HepG2 (cell line): Measurements from ENCODE around the gene DHRS13.

Experiments used
- CREB1 ChIP-seq, 2 experiments: fragments of 450-650 bp in 1 of 2; IDR thresholded peaks; 2 replicates each; pipeline ENCODE4 v1.6.1; 2016 to 2017; ENCODE audit warnings: control low read depth in 1 of 2, mild to moderate bottlenecking in 1 of 2, missing compliant biosample characterization in 1 of 2, missing genetic modification characterization in 1 of 2
- MXI1 ChIP-seq: IDR thresholded peaks from 3 replicates; pipeline ENCODE4 v1.6.1; 2012; ENCODE audit warnings: low read depth, low read length, inconsistent platforms, borderline replicate concordance
- RFX5 ChIP-seq: IDR thresholded peaks from 2 replicates; pipeline ENCODE4 v1.6.1; 2011; ENCODE audit warnings: low read depth, low read length, improper control_type of control experiment
- ZNF510 ChIP-seq: sonication (generic); formaldehyde crosslinking; IDR thresholded peaks from 2 replicates; pipeline ENCODE4 v1.4.0; 2020; ENCODE audit warnings: low read depth, mild to moderate bottlenecking, missing genetic modification reagents
- TF ChIP-seq, protein P1 (sequence below): sonication (generic); formaldehyde crosslinking; IDR thresholded peaks from 2 replicates; pipeline ENCODE4 v1.8.0; 2022; ENCODE audit warnings: missing genetic modification reagents, low read depth, mild to moderate bottlenecking, borderline replicate concordance

DNA sequence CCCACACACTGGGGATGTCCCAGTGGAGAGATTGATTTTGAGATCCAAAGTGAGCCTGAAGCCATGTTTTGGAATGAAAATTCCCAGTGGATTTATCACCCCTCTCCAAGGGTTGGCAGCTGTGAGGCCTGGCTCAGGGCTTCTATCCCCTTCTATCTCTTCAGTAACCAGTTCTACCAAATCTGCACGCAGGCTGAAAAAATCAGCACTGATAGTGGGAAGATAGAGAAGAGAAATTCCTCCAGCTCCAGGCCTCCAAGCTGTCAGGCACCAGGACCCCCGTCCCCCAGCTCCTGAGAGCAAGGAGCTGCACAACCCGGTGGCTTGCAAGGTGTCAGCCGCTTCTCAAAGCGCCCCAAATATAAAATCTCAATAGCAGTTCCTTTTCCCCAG is 6.4 kb downstream of the DHRS13 start:
- TF ChIP-seq MXI1: no peak
- no peak for TF ChIP-seq RFX5
- no peak for TF ChIP-seq ZNF510
- no peak for TF ChIP-seq CREB1 (IDR thresholded peaks at IDR 0.05)
- TF ChIP-seq CREB1 (CRISPR knock-in tag; IDR thresholded peaks at IDR 0.05): no peak
- TF ChIP-seq, protein P1, sequence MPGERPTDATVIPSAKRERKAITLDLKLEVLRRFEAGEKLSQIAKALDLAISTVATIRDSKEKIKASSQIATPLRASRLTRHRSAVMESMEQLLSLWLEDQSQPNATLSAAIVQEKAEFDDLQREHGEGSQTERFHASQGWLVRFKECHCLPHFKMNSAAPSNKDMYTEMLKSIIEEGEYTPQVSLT (CRISPR knock-in tag): no peak
